NCI-H146 treated with DMSO at 0.1 percent for 48 hours (cell line): ENCODE data around the gene PCDHGB1.
"Not testable (repeated sequence)": the region's sequence is repeated elsewhere in the genome, so short reads cannot be mapped to it uniquely, and the experiment has no call there.

ENCODE experiments used
- DNase-seq: peaks from one replicate; lab custom pipeline; 2025; ENCODE audit not compliant: unreplicated experiment; lab: John Stamatoyannopoulos, UW

The PCDHGB1 gene

GRCh38 chr5:141345327-141345726, 4.6 kb upstream of the PCDHGB1 start:
- no peak for DNase-seq

DNA sequence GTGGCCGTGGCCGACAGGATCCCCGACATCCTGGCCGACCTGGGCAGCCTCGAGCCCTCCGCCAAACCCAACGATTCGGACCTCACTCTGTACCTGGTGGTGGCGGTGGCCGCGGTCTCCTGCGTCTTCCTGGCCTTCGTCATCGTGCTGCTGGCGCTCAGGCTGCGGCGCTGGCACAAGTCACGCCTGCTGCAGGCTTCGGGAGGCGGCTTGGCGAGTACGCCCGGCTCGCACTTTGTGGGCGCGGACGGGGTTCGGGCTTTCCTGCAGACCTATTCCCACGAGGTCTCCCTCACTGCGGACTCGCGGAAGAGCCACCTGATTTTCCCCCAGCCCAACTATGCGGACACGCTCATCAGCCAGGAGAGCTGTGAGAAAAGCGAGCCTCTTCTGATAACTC, 3.9 kb upstream of the PCDHGB1 start:
- not testable (repeated sequence) for DNase-seq

DNA sequence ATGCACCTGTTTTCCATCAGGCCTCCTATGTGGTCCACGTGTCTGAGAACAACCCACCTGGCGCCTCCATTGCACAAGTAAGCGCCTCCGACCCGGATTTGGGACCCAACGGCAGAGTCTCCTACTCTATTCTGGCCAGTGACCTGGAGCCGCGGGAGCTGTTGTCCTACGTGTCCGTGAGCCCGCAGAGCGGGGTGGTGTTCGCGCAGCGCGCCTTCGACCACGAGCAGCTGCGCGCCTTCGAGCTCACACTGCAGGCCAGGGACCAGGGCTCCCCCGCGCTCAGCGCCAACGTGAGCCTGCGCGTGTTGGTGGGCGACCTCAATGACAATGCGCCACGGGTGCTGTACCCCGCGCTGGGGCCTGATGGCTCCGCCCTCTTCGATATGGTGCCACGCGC, 1.7 kb downstream of the PCDHGB1 start:
- DNase-seq: no peak

GRCh38 chr5:141354900-141355469, 5.1 kb downstream of the PCDHGB1 start, which contains the start of gene PCDHGA4:
TSS of gene PCDHGA4 (plus strand) at chr5:141355021. CDS start at chr5:141355108, 87 bp downstream.
- no peak for DNase-seq

DNA sequence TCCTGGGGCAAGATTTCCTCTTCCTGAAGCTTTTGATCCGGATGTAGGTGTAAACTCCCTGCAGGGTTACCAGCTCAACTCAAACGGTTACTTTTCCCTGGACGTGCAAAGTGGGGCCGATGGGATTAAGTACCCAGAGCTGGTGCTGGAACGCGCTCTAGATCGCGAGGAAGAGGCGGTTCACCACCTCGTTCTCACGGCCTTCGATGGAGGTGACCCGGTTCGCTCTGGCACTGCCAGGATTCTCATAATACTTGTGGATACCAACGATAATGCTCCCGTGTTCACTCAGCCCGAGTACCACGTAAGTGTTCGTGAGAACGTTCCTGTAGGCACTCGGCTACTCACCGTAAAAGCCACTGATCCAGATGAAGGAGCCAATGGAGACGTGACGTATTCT, 5.7 kb downstream of the PCDHGB1 start:
- no peak for DNase-seq

- no peak for DNase-seq
Observed at GRCh38 chr5:141356133-141356532, 6.2 kb downstream of the PCDHGB1 start.

- no peak for DNase-seq
Observed at GRCh38 chr5:141356950-141357349, 7.1 kb downstream of the PCDHGB1 start.

GRCh38 chr5:141359790-141360426, 10.0 kb downstream of the PCDHGB1 start, which contains the start of gene PCDHGB2:
TSS of gene PCDHGB2 (plus strand) at chr5:141359994. CDS start at chr5:141360136, 142 bp downstream.
- no peak for DNase-seq

DNA sequence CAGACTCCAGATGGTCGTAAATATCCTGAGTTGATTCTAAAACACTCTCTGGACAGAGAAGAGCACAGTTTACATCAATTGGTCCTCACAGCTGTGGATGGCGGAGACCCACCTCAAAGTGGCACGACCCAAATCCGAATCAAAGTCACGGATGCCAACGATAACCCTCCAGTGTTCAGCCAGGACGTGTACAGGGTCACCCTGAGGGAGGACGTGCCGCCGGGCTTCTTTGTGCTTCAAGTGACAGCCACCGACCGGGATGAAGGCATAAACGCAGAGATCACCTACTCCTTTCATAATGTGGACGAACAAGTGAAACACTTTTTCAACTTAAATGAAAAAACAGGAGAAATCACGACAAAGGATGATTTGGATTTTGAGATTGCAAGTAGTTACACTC, 10.8 kb downstream of the PCDHGB1 start:
- DNase-seq: no peak

- DNase-seq: no peak
Observed at GRCh38 chr5:141362719-141363118, 12.8 kb downstream of the PCDHGB1 start.

- no peak for DNase-seq
Observed at GRCh38 chr5:141363952-141364660, 14.2 kb downstream of the PCDHGB1 start, which contains the start of gene PCDHGA5. TSS of gene PCDHGA5 (plus strand) at chr5:141364162. CDS start at chr5:141364331, 169 bp downstream.

GRCh38 chr5:141366016-141366896, 16.4 kb downstream of the PCDHGB1 start:
- no peak for DNase-seq

DNA sequence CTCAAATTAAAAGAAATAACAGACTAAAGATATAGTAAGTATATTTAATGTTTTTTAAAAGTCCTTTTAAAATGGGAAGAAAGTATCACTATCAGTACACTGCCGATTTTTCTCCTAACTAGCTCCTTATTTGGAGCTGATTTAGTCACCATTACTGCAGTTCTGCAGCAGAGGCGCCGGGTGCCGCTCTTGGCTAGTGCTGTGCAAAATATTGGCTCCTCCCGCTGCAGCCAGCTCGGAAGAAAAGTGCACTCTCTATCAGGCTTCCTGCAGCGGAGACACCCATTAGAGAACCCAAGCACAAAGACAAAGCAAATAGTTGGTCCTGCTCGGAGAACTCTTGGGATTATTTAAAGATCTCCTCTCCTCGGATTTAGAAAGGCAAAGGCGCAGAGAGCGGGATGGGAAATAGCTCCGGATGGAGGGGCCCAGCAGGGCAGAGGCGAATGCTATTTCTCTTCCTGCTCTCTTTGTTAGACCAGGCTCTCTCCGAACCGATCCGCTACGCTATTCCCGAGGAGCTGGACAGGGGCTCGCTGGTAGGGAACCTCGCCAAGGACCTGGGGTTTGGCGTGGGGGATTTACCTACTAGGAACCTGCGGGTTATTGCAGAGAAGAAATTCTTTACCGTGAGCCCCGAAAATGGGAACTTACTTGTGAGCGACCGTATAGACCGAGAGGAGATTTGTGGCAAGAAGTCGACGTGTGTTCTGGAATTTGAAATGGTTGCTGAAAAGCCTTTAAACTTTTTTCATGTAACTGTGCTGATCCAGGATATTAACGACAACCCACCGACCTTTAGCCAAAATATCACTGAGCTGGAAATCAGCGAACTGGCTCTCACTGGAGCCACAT, 20.3 kb downstream of the PCDHGB1 start, which contains the start of gene PCDHGB3:
Gene PCDHGB3, plus strand, starts transcription at position 249 of the 855 bp plus-strand sequence. Its CDS starts 153 bp downstream, at position 402.
- DNase-seq: no peak

DNA sequence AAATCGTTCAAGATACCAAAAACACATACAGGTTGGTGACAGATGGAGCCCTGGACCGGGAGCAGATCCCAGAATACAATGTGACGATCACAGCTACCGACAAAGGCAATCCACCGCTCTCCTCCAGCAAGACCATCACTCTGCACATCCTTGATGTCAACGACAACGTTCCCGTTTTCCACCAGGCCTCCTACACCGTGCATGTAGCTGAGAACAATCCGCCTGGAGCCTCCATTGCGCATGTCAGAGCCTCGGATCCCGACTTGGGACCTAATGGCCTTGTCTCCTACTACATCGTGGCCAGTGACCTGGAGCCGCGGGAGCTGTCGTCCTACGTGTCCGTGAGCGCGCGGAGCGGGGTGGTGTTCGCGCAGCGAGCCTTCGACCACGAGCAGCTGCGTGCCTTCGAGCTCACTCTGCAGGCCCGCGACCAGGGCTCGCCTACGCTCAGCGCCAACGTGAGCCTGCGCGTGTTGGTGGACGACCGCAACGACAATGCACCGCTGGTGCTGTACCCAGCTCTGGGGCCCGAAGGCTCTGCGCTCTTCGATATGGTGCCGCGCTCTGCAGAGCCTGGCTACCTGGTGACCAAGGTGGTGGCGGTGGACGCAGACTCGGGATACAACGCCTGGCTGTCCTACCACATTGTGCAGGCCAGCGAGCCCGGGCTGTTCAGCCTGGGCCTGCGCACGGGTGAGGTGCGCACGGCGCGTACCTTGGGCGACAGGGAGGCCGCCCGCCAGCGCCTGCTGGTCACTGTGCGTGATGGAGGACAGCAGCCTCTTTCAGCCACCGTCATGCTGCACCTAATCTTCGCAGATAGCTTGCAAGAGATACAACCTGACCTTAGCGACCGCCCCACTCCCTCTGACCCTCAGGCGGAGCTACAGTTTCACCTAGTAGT, 21.9 kb downstream of the PCDHGB1 start:
- DNase-seq: no peak

GRCh38 chr5:141373673-141374317, 23.9 kb downstream of the PCDHGB1 start, which contains the start of gene PCDHGA6:
TSS of gene PCDHGA6 (plus strand) at chr5:141373891. CDS start at chr5:141374084, 193 bp downstream.
- DNase-seq: no peak

GRCh38 chr5:141374627-141375026, 24.7 kb downstream of the PCDHGB1 start:
- DNase-seq: no peak

DNA sequence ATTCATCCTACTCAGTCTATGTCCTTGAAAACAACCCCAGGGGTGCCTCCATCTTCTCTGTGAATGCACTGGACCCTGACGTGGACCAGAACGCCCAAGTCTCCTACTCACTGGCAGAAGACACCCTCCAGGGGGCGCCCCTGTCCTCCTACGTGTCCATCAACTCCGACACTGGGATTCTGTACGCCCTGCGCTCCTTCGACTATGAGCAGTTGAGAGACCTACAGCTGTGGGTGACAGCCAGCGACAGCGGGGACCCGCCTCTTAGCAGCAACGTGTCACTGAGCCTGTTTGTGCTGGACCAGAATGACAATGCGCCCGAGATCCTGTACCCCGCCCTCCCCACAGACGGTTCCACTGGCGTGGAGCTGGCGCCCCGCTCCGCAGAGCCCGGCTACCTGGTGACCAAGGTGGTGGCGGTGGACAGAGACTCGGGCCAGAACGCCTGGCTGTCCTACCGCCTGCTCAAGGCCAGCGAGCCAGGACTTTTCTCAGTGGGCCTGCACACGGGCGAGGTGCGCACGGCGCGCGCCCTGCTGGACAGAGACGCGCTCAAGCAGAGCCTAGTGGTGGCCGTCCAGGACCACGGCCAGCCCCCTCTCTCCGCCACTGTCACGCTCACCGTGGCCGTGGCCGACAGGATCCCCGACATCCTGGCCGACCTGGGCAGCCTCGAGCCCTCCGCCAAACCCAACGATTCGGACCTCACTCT, 25.7 kb downstream of the PCDHGB1 start:
- DNase-seq: not testable (repeated sequence)
